GM12878 (cell line): Measurements from ENCODE around the gene DEFB124. TPM values are rescaled to one million over a fixed set of nuclear protein-coding genes. Genes with fewer than 3 reads are reported as not detected.

Experiments
- ATAC-seq: fragments of 200-7000 bp; cut with Tn5 transposase; 3 replicates; pipeline ENCODE4 v1.9.1; 2020; ENCODE audit warnings: mild to moderate bottlenecking, moderate library complexity
- BruUV-seq: library from RNA; stranded (reverse); fragments of 400-500 nt; replicated peaks from 2 replicates; lab custom pipeline; 2021; lab: Mats Ljungman, UMichigan
- CTCF ChIA-PET: fragments of 300-600 bp; sonication (Branson Sonifier 250); formaldehyde crosslinking; extraction: SDS; loops from one replicate; lab custom pipeline; 2021; ENCODE audit warnings: inconsistent platforms; lab: Yijun Ruan, JAX
- POLR2A ChIA-PET: fragments of 350-600 bp; formaldehyde crosslinking; extraction: SDS; loops from one replicate; lab custom pipeline; 2021; ENCODE audit warnings: inconsistent platforms; lab: Charles Lee
- RAD21 ChIA-PET: fragments of 300-600 bp; sonication (Branson Sonifier 250); formaldehyde crosslinking; loops from one replicate; lab custom pipeline; 2023; ENCODE audit warnings: antibody characterized with exemption; ENCODE audit not compliant: unreplicated experiment; lab: Charles Lee
- SMC1A ChIA-PET: fragments of 300-600 bp; sonication (Branson Sonifier 250); formaldehyde crosslinking; loops from one replicate; lab custom pipeline; 2023; ENCODE audit not compliant: unreplicated experiment, uncharacterized antibody; lab: Charles Lee
- DNase-seq: peaks from one replicate; pipeline ENCODE4 v3.0.0-alpha.2; 2011; ENCODE audit warnings: low read depth, low spot score
- FAIRE-seq: peaks from 3 replicates; lab custom pipeline; 2011; peaks lifted over from hg19 to GRCh38; lab: Jason Lieb, UNC
- H2AFZ ChIP-seq: 2 replicates; pipeline ENCODE4 v1.6.0; 2011; ENCODE audit warnings: low read depth, low read length, control low read depth; ENCODE audit not compliant: control insufficient read depth
- H3K27ac ChIP-seq: 2 replicates; pipeline ENCODE4 v1.5.1; 2011; ENCODE audit warnings: control low read depth; ENCODE audit not compliant: control insufficient read depth, insufficient read depth
- H3K27me3 ChIP-seq, 2 experiments: replicated peaks in 1 of 2; 2 replicates each; pipeline versions ENCODE4 v1.6.0 to v1.6.1; 2011; ENCODE audit warnings: low read length in 1 of 2; ENCODE audit not compliant: control insufficient read depth in 2 of 2, insufficient read depth in 2 of 2
- H3K36me3 ChIP-seq, 2 experiments: 2 replicates each; pipeline ENCODE4 v1.5.1; 2011; ENCODE audit warnings: low read length in 1 of 2; ENCODE audit not compliant: control insufficient read depth in 2 of 2, insufficient read depth in 2 of 2
- H3K4me1 ChIP-seq: 2 replicates; pipeline ENCODE4 v1.6.1; 2011; ENCODE audit warnings: mild to moderate bottlenecking, low read length, moderate library complexity, mixed read lengths; ENCODE audit not compliant: control insufficient read depth, insufficient read depth
- H3K4me2 ChIP-seq: 2 replicates; pipeline ENCODE4 v1.6.0; 2011; ENCODE audit warnings: control low read depth; ENCODE audit not compliant: control insufficient read depth, insufficient read depth
- H3K4me3 ChIP-seq: fragments of 200-600 bp; sonication (generic); 2 replicates; pipeline ENCODE4 v1.5.1; 2016
- H3K79me2 ChIP-seq: 2 replicates; pipeline ENCODE4 v1.6.0; 2011; ENCODE audit warnings: low read length; ENCODE audit not compliant: control insufficient read depth, insufficient read depth
- H3K9ac ChIP-seq: 2 replicates; pipeline ENCODE4 v1.8.0; 2011; ENCODE audit warnings: low read length, control low read depth, mixed read lengths; ENCODE audit not compliant: control insufficient read depth, insufficient read depth
- H3K9me3 ChIP-seq: replicated peaks from 3 replicates; pipeline ENCODE4 v1.5.1; 2011; ENCODE audit warnings: mild to moderate bottlenecking, low read length; ENCODE audit not compliant: control insufficient read depth, insufficient read depth
- H4K20me1 ChIP-seq: 2 replicates; pipeline ENCODE4 v1.6.0; 2011; ENCODE audit not compliant: control insufficient read depth, insufficient read depth
- ASH2L ChIP-seq: fragments of 300-600, 200-600 bp; sonication (generic); IDR thresholded peaks from 2 replicates; pipeline ENCODE4 v1.6.1; 2017; ENCODE audit warnings: low read depth, mild to moderate bottlenecking, borderline replicate concordance
- ATF7 ChIP-seq: fragments of 450-650 bp; IDR thresholded peaks from 2 replicates; pipeline ENCODE4 v1.6.1; 2016; ENCODE audit warnings: low read depth, mild to moderate bottlenecking
- BCL3 ChIP-seq: IDR thresholded peaks from 2 replicates; pipeline ENCODE4 v1.6.1; 2011; ENCODE audit warnings: borderline replicate concordance, low read depth, mild to moderate bottlenecking, moderate library complexity, low read length; ENCODE audit not compliant: insufficient read depth, poor library complexity, severe bottlenecking
- BCLAF1 ChIP-seq: fragments of 450-650 bp; IDR thresholded peaks from 2 replicates; pipeline ENCODE4 v1.6.1; 2017; ENCODE audit warnings: antibody characterized with exemption, mild to moderate bottlenecking, moderate library complexity
- CBX5 ChIP-seq: sonication (generic); IDR thresholded peaks from 2 replicates; pipeline ENCODE4 v1.6.1; 2016; ENCODE audit warnings: low read depth, moderate library complexity, mild to moderate bottlenecking, inconsistent platforms
- EGR1 ChIP-seq, 2 experiments: IDR thresholded peaks; 1 replicate in 1 of 2; 2 replicates in 1 of 2; pipeline ENCODE4 v1.6.1; 2011 to 2012; ENCODE audit warnings: low read depth in 2 of 2, low read length in 2 of 2, borderline replicate concordance in 1 of 2, mild to moderate bottlenecking in 1 of 2, moderate library complexity in 1 of 2
- KAT2A ChIP-seq: conservative IDR thresholded peaks from 2 replicates; pipeline ENCODE4 v1.6.1; 2011; ENCODE audit warnings: low read depth, low read length; ENCODE audit not compliant: control insufficient read depth
- LARP7 ChIP-seq: fragments of 450-650 bp; IDR thresholded peaks from 2 replicates; pipeline ENCODE4 v1.6.1; 2017; ENCODE audit warnings: mild to moderate bottlenecking
- NKRF ChIP-seq: fragments of 450-650 bp; conservative IDR thresholded peaks from 2 replicates; pipeline ENCODE4 v1.6.1; 2017; ENCODE audit warnings: mild to moderate bottlenecking, moderate library complexity
- PKNOX1 ChIP-seq: fragments of 450-650 bp; IDR thresholded peaks from 2 replicates; pipeline ENCODE4 v1.6.1; 2016; ENCODE audit warnings: mild to moderate bottlenecking
- RELB ChIP-seq: fragments of 450-650 bp; IDR thresholded peaks from 2 replicates; pipeline ENCODE4 v1.6.1; 2017; ENCODE audit warnings: low read depth, mild to moderate bottlenecking, moderate library complexity
- SIX5 ChIP-seq: IDR thresholded peaks from 2 replicates; pipeline ENCODE4 v1.6.1; 2011; ENCODE audit warnings: mild to moderate bottlenecking, low read depth, low read length, moderate library complexity; ENCODE audit not compliant: severe bottlenecking
- SPI1 ChIP-seq: IDR thresholded peaks from 2 replicates; pipeline ENCODE4 v1.6.1; 2011; ENCODE audit warnings: low read depth, mild to moderate bottlenecking, low read length, moderate library complexity, borderline replicate concordance; ENCODE audit not compliant: insufficient read depth
- STAT3 ChIP-seq: IDR thresholded peaks from 2 replicates; pipeline ENCODE4 v1.6.1; 2011; ENCODE audit warnings: low read depth, low read length, improper control_type of control experiment
- ZNF384 ChIP-seq: IDR thresholded peaks from 2 replicates; pipeline ENCODE4 v1.6.1; 2012; ENCODE audit warnings: low read depth, mild to moderate bottlenecking, low read length, improper control_type of control experiment, borderline replicate concordance
- WGBS: methylation state at CpG from one replicate; pipeline ENCODE4 v1.1.6; 2016; ENCODE audit warnings: low lambda C conversion rate; ENCODE audit not compliant: insufficient replicate concordance, insufficient coverage; ENCODE audit errors: missing lambda C conversion rate; 5-methylcytosine and 5-hydroxymethylcytosine counted together
- in situ Hi-C: fragments of 300-500 bp; cut with MboI; formaldehyde crosslinking; loops from 9 replicates; pipeline ENCODE4 v1.14.3; 2018; ENCODE audit warnings: mixed read lengths
- intact Hi-C: fragments of 100-400 bp; cut with micrococcal nuclease; formaldehyde crosslinking; loops from one replicate; pipeline ENCODE4 v1.14.2; 2022; ENCODE audit not compliant: unreplicated experiment
- polyA plus RNA-seq, 11 experiments: library from polyadenylated mRNA; depleted of rRNA in 4 of 11; unstranded in 6 of 11; stranded (reverse) in 5 of 11; fragments of >200 nt; fragmentation: Nextera tagmentation in 4 of 11; fragmentation: Illumina TruSeq in 1 of 11; extraction: Ambion mirVana in 4 of 11; extraction: Trizol in 1 of 11; gene quantifications; 1 replicate in 1 of 11; 2 replicates in 10 of 11; pipeline versions ENCODE4 v1.2.1 to v1.2.3, GENCODE V29; 2011 to 2016; ENCODE audit warnings: inconsistent platforms in 2 of 11, missing spikeins in 2 of 11, low read depth in 1 of 11
- total RNA-seq, 4 experiments: library from RNA; depleted of rRNA in 3 of 4; stranded (reverse); fragments of >200 nt in 3 of 4; fragmentation: Illumina TruSeq in 1 of 4; extraction: Trizol in 1 of 4; gene quantifications; 2 replicates each; pipeline versions ENCODE4 v1.2.1 to v1.2.3, GENCODE V29; 2013 to 2021

The DEFB124 gene
- total and polyA plus RNA-seq, 10 of the 15 experiments (the other 5 are each of a cell fraction or from before 2014, with no cell fraction given): not detected

- RAD21 ChIA-PET: no interaction called here
- H2AFZ ChIP-seq: no peak overlapping the region
- peaks cover 1 to 2% of the 10 kb centered on the region in 2 experiments; a peak in 3 of 4 replicates for H3K27me3 ChIP-seq
- no TSS peak for BruUV-seq
- no peak overlapping the region for H3K27ac ChIP-seq
- H3K4me1 ChIP-seq: no peaks in the 10 kb centered on the region
- POLR2A ChIA-PET: no interaction called here
- 33% methylated on average over 2 of the region's 2 CpGs for WGBS
- no peaks in the 10 kb centered on the region for H3K36me3 ChIP-seq
- no peak for FAIRE-seq
- no peak overlapping the region for H3K4me2 ChIP-seq
- no peak overlapping the region for H3K9ac ChIP-seq
- intact Hi-C loops: no loop called here
- no peaks in the 10 kb centered on the region for H3K9me3 ChIP-seq
- no peak overlapping the region for H3K4me3 ChIP-seq
- H4K20me1 ChIP-seq: no peaks in the 10 kb centered on the region
- in situ Hi-C loops: no loop called here
- DNase-seq: no peak
- ATAC-seq: no peak
- CTCF ChIA-PET: interaction anchor here (4.8 kb wide), 1 partner anchor 14 kb away, joined by 27 read pairs; no protein-coding TSS in a partner anchor
- SMC1A ChIA-PET: no interaction called here
- H3K79me2 ChIP-seq: no peaks in the 10 kb centered on the region
- TF ChIP-seq ZNF384 (no peak), KAT2A (no peak), BCL3 (no peak), BCLAF1 (no peak), RELB (no peak), PKNOX1 (no peak), NKRF (no peak), ATF7 (no peak), STAT3 (no peak), CBX5 (no peak), SPI1 (no peak), EGR1 (IDR thresholded peaks at IDR 0.05; ENCODE audit: borderline replicate concordance in 1 of 2, low read depth in 2 of 2, low read length in 2 of 2) (no peak), LARP7 (no peak), SIX5 (no peak), ASH2L (no peak)
Observed at GRCh38 chr20:31488115-31488514, 13.2 kb upstream of the DEFB124 start.
